Fibroblast of skin of back (primary cell): ENCODE measurements around the gene CYTH1. TPM values are rescaled to one million over a fixed set of nuclear protein-coding genes. Genes with fewer than 3 reads are reported as not detected.
A peak's percentile ranks its signal among the peaks of the same experiment; 100 is the strongest.

Source experiments
- DNase-seq: peaks from one replicate; pipeline ENCODE4 v3.0.0-alpha.2; 2013
- polyA plus RNA-seq, 2 experiments: library from polyadenylated mRNA; unstranded; fragments of 120-200 nt; gene quantifications; one replicate each; pipeline ENCODE4 v1.2.1, GENCODE V29; 2013; ENCODE audit not compliant: insufficient read length in 2 of 2

Gene CYTH1, protein sequence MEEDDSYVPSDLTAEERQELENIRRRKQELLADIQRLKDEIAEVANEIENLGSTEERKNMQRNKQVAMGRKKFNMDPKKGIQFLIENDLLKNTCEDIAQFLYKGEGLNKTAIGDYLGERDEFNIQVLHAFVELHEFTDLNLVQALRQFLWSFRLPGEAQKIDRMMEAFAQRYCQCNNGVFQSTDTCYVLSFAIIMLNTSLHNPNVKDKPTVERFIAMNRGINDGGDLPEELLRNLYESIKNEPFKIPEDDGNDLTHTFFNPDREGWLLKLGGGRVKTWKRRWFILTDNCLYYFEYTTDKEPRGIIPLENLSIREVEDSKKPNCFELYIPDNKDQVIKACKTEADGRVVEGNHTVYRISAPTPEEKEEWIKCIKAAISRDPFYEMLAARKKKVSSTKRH
- polyA plus RNA-seq (2013, experiment 1 of 2; ENCODE audit: insufficient read length): 10.4 TPM
- 8.4 TPM for polyA plus RNA-seq (2013, experiment 2 of 2; ENCODE audit: insufficient read length)

GRCh38 chr17:78781893-78782304 lies at the start of gene CYTH1:
Gene CYTH1, minus strand, starts transcription at chr17:78782273. Its CDS starts 50 bp downstream, at chr17:78782223.
- no peak for DNase-seq

GRCh38 chr17:78829477-78829876 lies 47.4 kb upstream of the CYTH1 start:
- DNase-seq: no peak

- peak; percentile 49 for DNase-seq
Measured at GRCh38 chr17:78828470-78829185, 46.6 kb upstream of the CYTH1 start.

- DNase-seq: no peak
Measured at GRCh38 chr17:78826836-78827509, 44.9 kb upstream of the CYTH1 start.

- no peak for DNase-seq
Measured at GRCh38 chr17:78826421-78826820, 44.3 kb upstream of the CYTH1 start.

DNA sequence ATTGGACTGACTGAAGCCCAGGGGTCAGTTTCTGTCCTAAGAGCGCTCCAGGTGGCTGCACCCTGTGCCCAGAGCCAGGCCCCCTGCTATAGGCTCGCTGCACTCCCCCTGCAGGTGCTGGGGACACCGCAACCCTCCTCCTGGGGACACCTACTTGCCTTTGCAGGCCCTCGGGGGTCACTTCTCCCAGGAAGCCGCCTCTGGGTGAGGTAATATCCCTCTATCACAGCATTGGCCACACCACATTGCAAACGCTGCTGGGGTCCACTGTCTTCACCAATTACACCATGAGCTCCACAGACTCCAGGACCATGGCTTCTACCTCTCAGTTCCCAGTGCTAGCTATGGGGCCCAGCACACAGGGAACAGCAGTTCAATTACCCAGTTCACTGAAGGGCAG lies 43.6 kb upstream of the CYTH1 start:
- no peak for DNase-seq

DNA sequence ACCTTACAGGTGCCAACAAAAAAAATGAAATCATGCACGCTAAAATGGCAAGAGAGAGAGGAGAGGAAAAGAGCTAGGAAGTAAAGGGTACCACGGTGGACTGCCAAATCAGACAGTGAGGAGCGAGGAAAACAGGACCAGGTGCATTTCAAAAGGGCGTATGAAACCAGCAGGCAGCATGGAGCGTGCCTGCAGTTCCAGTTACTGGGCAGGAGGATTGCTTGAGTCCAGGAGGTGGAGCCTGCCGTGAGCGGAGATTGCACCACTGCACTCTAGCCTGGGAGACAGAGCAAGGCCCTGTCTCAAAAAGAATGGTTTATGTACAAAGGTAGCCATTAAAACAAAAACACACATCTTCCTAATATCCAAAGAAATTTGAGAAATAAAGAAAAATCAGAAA lies 42.2 kb upstream of the CYTH1 start:
- DNase-seq: no peak

DNA sequence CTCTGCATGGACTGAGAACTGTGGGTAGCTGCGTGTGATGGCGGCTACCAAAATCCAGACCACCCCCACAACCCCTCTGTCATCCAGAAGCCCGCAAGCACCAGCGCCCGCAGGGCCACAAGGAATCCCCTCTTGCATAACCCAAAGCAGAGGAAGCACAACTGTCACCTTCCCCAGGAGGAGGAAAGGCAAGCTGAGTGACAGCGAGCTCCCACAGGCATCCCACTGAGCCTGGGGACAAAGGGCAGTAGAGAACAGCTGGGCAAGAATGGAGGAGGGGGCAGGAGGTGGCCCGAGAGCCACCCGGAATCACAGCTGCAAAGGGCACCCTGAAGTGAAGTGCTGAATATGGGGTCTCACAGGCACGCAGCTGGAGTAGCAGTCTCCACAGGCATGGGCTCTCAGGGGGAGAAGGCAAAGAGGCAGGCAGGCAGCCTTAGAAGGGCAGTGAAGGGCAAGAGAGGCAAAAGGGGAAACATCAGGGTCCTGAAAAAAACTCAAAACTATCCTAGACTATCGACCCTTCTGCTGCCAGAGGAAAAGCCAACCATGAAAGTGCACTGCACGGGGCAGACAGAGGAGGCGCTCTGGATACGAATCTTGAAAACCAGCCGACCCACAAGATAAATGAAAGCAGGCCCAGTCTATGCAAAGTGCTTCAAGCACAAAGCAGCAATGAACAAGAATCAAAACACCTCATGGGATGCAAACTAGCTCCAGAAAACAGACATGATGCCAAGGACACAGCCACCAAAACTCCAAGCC lies 41.4 kb upstream of the CYTH1 start:
- no peak for DNase-seq

DNA sequence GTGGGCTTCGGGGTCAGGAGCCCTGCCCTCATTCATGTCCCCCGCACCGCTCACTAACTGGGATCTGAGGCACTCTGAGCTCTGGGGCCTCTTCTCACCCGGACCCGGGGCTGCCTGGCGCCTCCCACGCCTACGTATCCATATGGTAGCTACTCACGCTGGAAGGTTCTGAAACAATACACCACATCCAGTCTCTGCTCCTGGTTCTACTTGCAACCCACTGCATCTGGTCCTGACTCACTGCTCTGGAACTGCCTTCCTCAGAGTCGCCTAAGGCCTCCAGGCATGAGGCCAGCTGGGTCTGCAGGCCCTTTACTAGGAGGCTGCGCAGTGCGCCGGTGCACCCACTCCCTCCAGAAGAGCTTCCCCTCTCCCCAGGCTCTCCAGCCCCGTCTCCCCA lies 40.5 kb upstream of the CYTH1 start:
- DNase-seq: peak; percentile 59

GRCh38 chr17:78821961-78822360 lies 39.9 kb upstream of the CYTH1 start:
- no peak for DNase-seq

GRCh38 chr17:78820841-78821240 lies 38.8 kb upstream of the CYTH1 start:
- no peak for DNase-seq

- no peak for DNase-seq
Measured at GRCh38 chr17:78819806-78820792, 38.0 kb upstream of the CYTH1 start.

GRCh38 chr17:78819402-78819801 lies 37.3 kb upstream of the CYTH1 start:
- no peak for DNase-seq

GRCh38 chr17:78818932-78819331 lies 36.9 kb upstream of the CYTH1 start:
- DNase-seq: no peak

- DNase-seq: no peak
Measured at GRCh38 chr17:78818152-78818846, 36.2 kb upstream of the CYTH1 start.

- DNase-seq: no peak
Measured at GRCh38 chr17:78817123-78817522, 35.0 kb upstream of the CYTH1 start.

- no peak for DNase-seq
Measured at GRCh38 chr17:78815696-78816095, 33.6 kb upstream of the CYTH1 start.

DNA sequence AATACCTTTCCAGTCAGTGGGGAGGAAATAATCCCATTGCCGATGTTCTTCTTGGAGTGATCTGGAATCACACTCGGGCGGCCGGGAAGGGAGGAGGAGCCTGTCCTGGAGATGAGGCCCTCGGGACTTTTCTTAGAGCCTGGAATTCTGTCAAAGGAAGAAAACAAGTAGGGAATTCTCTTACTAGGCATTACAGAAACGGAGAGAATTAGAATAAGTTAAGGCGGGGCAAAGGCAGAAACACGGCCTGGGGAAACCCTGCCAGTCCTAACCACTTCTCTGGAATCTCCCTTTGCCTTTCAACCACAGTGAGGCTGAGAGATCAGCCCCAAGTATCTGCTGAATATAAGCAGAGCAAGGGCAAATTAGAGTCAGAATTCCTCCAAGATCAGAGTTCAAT lies 30.8 kb upstream of the CYTH1 start:
- no peak for DNase-seq

- no peak for DNase-seq
Measured at GRCh38 chr17:78808163-78808562, 26.1 kb upstream of the CYTH1 start.

GRCh38 chr17:78806451-78806850 lies 24.4 kb upstream of the CYTH1 start:
- DNase-seq: no peak

DNA sequence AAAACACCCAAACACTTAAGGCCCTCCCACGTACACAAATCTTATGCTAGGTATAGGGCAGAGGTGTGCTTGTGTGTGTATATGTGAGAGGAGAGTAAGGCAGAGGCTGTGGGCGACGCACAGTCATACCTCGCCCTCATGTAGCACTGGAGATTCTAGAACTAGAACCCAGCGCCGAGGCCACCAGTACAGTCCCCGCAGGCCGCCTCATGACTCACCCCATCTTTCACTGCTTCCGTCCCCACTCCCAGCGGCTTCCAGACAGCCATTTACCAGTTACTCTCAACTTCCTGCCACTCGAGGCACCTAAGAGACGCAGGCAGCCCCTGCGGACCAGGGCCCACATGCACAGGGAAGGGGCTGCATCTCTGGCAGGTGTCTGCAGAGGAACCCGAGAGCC lies 23.2 kb upstream of the CYTH1 start:
- DNase-seq: no peak
